AG09319 (cell line): ENCODE measurements around the gene EMX1.
A peak's percentile ranks its signal among the peaks of the same experiment; 100 is the strongest.

Experiments
- DNase-seq: peaks from one replicate; pipeline ENCODE4 v3.0.0-alpha.2; 2010; ENCODE audit warnings: low read depth; ENCODE audit errors: extremely low read depth
- CTCF ChIP-seq: IDR thresholded peaks from 2 replicates; pipeline ENCODE4 v1.5.1; 2011; ENCODE audit warnings: low read depth, mild to moderate bottlenecking, inconsistent platforms, low read length, moderate library complexity

EMX1 gene

GRCh38 chr2:72940361-72940760 lies 23.0 kb downstream of the EMX1 start:
- TF ChIP-seq CTCF = no peak
- DNase-seq = no peak

- DNase-seq = peak; percentile 11
- TF ChIP-seq CTCF = no peak
These were observed 23.5 kb downstream of the EMX1 start for GRCh38 chr2:72940786-72941185.

- TF ChIP-seq CTCF = no peak
- DNase-seq = no peak
These were observed 25.0 kb downstream of the EMX1 start for GRCh38 chr2:72942293-72942692.

GRCh38 chr2:72942881-72943418 lies 25.6 kb downstream of the EMX1 start:
- no peak for DNase-seq
- TF ChIP-seq CTCF = no peak

GRCh38 chr2:72943540-72944395 lies 26.4 kb downstream of the EMX1 start:
- DNase-seq = no peak
- no peak for TF ChIP-seq CTCF

- TF ChIP-seq CTCF = no peak
These were observed 27.6 kb downstream of the EMX1 start for GRCh38 chr2:72944804-72945449.

GRCh38 chr2:72945450-72946019 lies 28.2 kb downstream of the EMX1 start:
- no peak for DNase-seq
- TF ChIP-seq CTCF = no peak

More at GRCh38 chr2:72944804-72945449, 27.6 kb downstream of the EMX1 start:
- DNase-seq = no peak
